Astrocyte (in vitro differentiated cells and primary cell): ENCODE measurements around the gene SRCIN1. TPM values are rescaled to one million over a fixed set of nuclear protein-coding genes. Genes with fewer than 3 reads are reported as not detected.

Experiments used
- DNase-seq: peaks from one replicate; pipeline ENCODE4 v3.0.0-alpha.2; 2010; ENCODE audit warnings: low read depth
- FAIRE-seq: peaks from 2 replicates; lab custom pipeline; 2011; peaks lifted over from hg19 to GRCh38; lab: Jason Lieb, UNC
- H2AFZ ChIP-seq: 2 replicates; pipeline ENCODE4 v1.6.0; 2012; ENCODE audit warnings: low read depth, low read length, inconsistent platforms
- H3K27ac ChIP-seq: 2 replicates; pipeline ENCODE4 v1.5.1; 2011; ENCODE audit warnings: low read depth, low read length, inconsistent platforms
- H3K27me3 ChIP-seq: 2 replicates; pipeline ENCODE4 v1.6.0; 2011; ENCODE audit warnings: low read length, inconsistent platforms; ENCODE audit not compliant: insufficient read depth
- H3K36me3 ChIP-seq: 2 replicates; pipeline ENCODE4 v1.5.1; 2011; ENCODE audit warnings: low read length, inconsistent platforms; ENCODE audit not compliant: insufficient read depth
- H3K4me1 ChIP-seq: 2 replicates; pipeline ENCODE4 v1.5.1; 2011; ENCODE audit warnings: low read length, inconsistent platforms; ENCODE audit not compliant: insufficient read depth
- H3K4me2 ChIP-seq: 2 replicates; pipeline ENCODE4 v1.6.0; 2012; ENCODE audit warnings: low read length, inconsistent platforms
- H3K4me3 ChIP-seq: 2 replicates; pipeline ENCODE4 v1.5.1; 2011; ENCODE audit warnings: low read depth, mild to moderate bottlenecking, low read length, inconsistent platforms; ENCODE audit not compliant: insufficient read depth
- H3K79me2 ChIP-seq: 2 replicates; pipeline ENCODE4 v1.6.0; 2012; ENCODE audit warnings: mild to moderate bottlenecking, low read length, inconsistent platforms; ENCODE audit not compliant: insufficient read depth
- H3K9ac ChIP-seq: 2 replicates; pipeline ENCODE4 v1.6.0; 2012; ENCODE audit warnings: mild to moderate bottlenecking, low read length, inconsistent platforms
- H3K9me3 ChIP-seq: 2 replicates; pipeline ENCODE4 v1.5.1; 2012; ENCODE audit warnings: low read depth, mild to moderate bottlenecking, low read length, inconsistent platforms; ENCODE audit not compliant: insufficient read depth
- H4K20me1 ChIP-seq: 2 replicates; pipeline ENCODE4 v1.6.0; 2012; ENCODE audit warnings: low read length, inconsistent platforms; ENCODE audit not compliant: insufficient read depth
- H3K27ac Mint-ChIP-seq: one replicate; pipeline ENCODE4 v1.8.0; 2021; ENCODE audit warnings: mild to moderate bottlenecking, mixed read lengths; ENCODE audit not compliant: unreplicated experiment
- H3K27me3 Mint-ChIP-seq: one replicate; pipeline ENCODE4 v1.8.0; 2021; ENCODE audit warnings: low read depth, mixed read lengths; ENCODE audit not compliant: unreplicated experiment
- H3K36me3 Mint-ChIP-seq: one replicate; pipeline ENCODE4 v1.8.0; 2021; ENCODE audit warnings: low read depth, mixed read lengths; ENCODE audit not compliant: unreplicated experiment
- H3K4me1 Mint-ChIP-seq: one replicate; pipeline ENCODE4 v1.8.0; 2021; ENCODE audit warnings: low read depth, mixed read lengths; ENCODE audit not compliant: unreplicated experiment
- H3K4me3 Mint-ChIP-seq: one replicate; pipeline ENCODE4 v1.8.0; 2021; ENCODE audit warnings: mild to moderate bottlenecking, moderate library complexity, mixed read lengths; ENCODE audit not compliant: unreplicated experiment
- H3K9me3 Mint-ChIP-seq: one replicate; pipeline ENCODE4 v1.8.0; 2021; ENCODE audit warnings: mild to moderate bottlenecking, mixed read lengths; ENCODE audit not compliant: unreplicated experiment
- EZH2 ChIP-seq: IDR thresholded peaks from 2 replicates; pipeline ENCODE4 v1.6.1; 2012; ENCODE audit warnings: mild to moderate bottlenecking, low read length, inconsistent platforms; ENCODE audit not compliant: insufficient read depth
- total RNA-seq: library from RNA; stranded (reverse); gene quantifications from 2 replicates; pipeline ENCODE4 v1.2.1, GENCODE V29; 2021
- TF ChIP-seq, protein P1 (sequence below): IDR thresholded peaks from 2 replicates; pipeline ENCODE4 v1.5.1; 2011; ENCODE audit warnings: low read depth, mild to moderate bottlenecking, inconsistent platforms, low read length, moderate library complexity; ENCODE audit not compliant: insufficient read depth

SRCIN1 gene
- total RNA-seq, 1 donor from 2014 or later: 1.5 TPM

GRCh38 chr17:38597375-38597774 is 8.4 kb downstream of the SRCIN1 start:
- H3K4me2 ChIP-seq: no peak overlapping the region
- H3K36me3 ChIP-seq: no peaks in the 10 kb centered on the region
- H3K4me3 ChIP-seq: no peak overlapping the region
- TF ChIP-seq, protein P1, sequence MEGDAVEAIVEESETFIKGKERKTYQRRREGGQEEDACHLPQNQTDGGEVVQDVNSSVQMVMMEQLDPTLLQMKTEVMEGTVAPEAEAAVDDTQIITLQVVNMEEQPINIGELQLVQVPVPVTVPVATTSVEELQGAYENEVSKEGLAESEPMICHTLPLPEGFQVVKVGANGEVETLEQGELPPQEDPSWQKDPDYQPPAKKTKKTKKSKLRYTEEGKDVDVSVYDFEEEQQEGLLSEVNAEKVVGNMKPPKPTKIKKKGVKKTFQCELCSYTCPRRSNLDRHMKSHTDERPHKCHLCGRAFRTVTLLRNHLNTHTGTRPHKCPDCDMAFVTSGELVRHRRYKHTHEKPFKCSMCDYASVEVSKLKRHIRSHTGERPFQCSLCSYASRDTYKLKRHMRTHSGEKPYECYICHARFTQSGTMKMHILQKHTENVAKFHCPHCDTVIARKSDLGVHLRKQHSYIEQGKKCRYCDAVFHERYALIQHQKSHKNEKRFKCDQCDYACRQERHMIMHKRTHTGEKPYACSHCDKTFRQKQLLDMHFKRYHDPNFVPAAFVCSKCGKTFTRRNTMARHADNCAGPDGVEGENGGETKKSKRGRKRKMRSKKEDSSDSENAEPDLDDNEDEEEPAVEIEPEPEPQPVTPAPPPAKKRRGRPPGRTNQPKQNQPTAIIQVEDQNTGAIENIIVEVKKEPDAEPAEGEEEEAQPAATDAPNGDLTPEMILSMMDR: no peak
- no peak for TF ChIP-seq EZH2
- no peaks in the 10 kb centered on the region for H3K4me1 ChIP-seq
- Mint-ChIP-seq H3K27ac (no peak overlapping the region), H3K36me3 (no peaks in the 10 kb centered on the region), H3K4me3 (no peak overlapping the region), H3K4me1 (peaks cover 6% of the 10 kb centered on the region), H3K27me3 (peaks cover 75% of the 10 kb centered on the region), H3K9me3 (no peaks in the 10 kb centered on the region)
- H4K20me1 ChIP-seq: peaks cover 2% of the 10 kb centered on the region
- FAIRE-seq (no peak), DNase-seq (no peak)
- H3K79me2 ChIP-seq: no peaks in the 10 kb centered on the region
- no peak overlapping the region for H3K27ac ChIP-seq
- no peak overlapping the region for H3K9ac ChIP-seq
- H3K9me3 ChIP-seq: no peaks in the 10 kb centered on the region
- H3K27me3 ChIP-seq: peaks cover 61% of the 10 kb centered on the region
- no peak overlapping the region for H2AFZ ChIP-seq

DNA sequence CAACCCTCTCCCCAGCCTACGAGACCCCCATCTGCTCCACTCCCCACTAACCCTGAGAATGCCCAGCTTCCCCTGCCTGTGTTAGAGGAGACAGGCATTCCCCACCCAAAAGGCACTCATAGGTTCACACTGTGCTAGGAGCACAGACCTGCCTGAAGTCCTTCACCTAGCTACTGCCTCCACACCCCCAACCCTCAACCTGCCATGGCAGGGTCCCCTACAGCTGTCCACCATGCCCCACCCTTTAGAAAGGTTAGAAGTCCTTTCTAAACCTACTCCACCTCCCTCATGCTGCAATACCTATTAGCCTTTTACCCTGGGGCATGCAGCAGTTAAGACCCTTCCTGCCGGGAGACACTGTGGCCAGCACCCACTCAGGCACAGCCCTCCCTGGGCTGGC is 9.1 kb downstream of the SRCIN1 start:
- FAIRE-seq: no peak
- H3K27me3 Mint-ChIP-seq: peaks cover 82% of the 10 kb centered on the region
- H4K20me1 ChIP-seq: peaks cover 5% of the 10 kb centered on the region
- no peaks in the 10 kb centered on the region for H3K9me3 Mint-ChIP-seq
- H3K4me3 Mint-ChIP-seq: no peak overlapping the region
- no peak overlapping the region for H3K27ac ChIP-seq
- no peaks in the 10 kb centered on the region for H3K9me3 ChIP-seq
- no peak for DNase-seq
- no peak overlapping the region for H3K27ac Mint-ChIP-seq
- H3K36me3 Mint-ChIP-seq: peaks cover 1% of the 10 kb centered on the region
- peaks cover 12% of the 10 kb centered on the region for H3K4me1 Mint-ChIP-seq
- H3K4me1 ChIP-seq: peaks cover 6% of the 10 kb centered on the region
- H3K9ac ChIP-seq: no peak overlapping the region
- no peaks in the 10 kb centered on the region for H3K36me3 ChIP-seq
- no peak overlapping the region for H2AFZ ChIP-seq
- no peaks in the 10 kb centered on the region for H3K79me2 ChIP-seq
- peaks cover 61% of the 10 kb centered on the region for H3K27me3 ChIP-seq
- no peak overlapping the region for H3K4me3 ChIP-seq
- H3K4me2 ChIP-seq: no peak overlapping the region
- TF ChIP-seq, protein P1: no peak

DNA sequence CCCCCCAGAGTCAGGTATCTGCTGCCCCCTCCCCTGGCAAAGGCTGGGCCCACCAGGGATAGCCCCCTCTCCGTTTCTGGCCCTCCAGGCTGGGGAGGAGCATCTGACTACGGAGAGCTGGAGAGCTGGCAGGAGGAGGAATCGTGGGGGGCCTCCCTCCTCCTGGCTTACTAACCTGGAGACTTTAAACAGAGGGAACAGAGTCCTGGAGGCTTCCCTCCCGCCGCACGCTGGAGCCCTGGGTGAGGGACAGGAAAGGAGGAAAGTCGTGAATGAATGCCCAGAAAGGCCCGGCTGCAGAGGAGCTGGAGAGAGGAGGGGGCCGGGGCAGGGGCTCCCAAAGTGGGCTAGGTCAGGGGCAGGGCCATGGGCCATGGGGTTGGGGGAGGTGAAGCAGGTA is 9.9 kb downstream of the SRCIN1 start:
- Histone ChIP-seq H3K4me2 (no peak overlapping the region), H3K79me2 (no peaks in the 10 kb centered on the region), H3K4me1 (peaks cover 8% of the 10 kb centered on the region), H3K9me3 (no peaks in the 10 kb centered on the region), H3K36me3 (no peaks in the 10 kb centered on the region), H3K27ac (no peak overlapping the region), H3K27me3 (peaks cover 66% of the 10 kb centered on the region), H4K20me1 (peaks cover 5% of the 10 kb centered on the region), H3K4me3 (no peak overlapping the region), H2AFZ (no peak overlapping the region), H3K9ac (no peak overlapping the region)
- FAIRE-seq (no peak), DNase-seq (no peak)
- H3K27ac Mint-ChIP-seq: no peak overlapping the region
- TF ChIP-seq, protein P1: no peak
- no peak for TF ChIP-seq EZH2
- H3K4me1 Mint-ChIP-seq: peaks cover 15% of the 10 kb centered on the region
- peaks cover 83% of the 10 kb centered on the region for H3K27me3 Mint-ChIP-seq
- no peak overlapping the region for H3K4me3 Mint-ChIP-seq
- no peaks in the 10 kb centered on the region for H3K9me3 Mint-ChIP-seq
- peaks cover 4% of the 10 kb centered on the region for H3K36me3 Mint-ChIP-seq
